ENCODE measurements around the gene CSTA.

CSTA gene

GRCh38 chr3:122382888-122383666 is 58.0 kb downstream of the CSTA start, which contains the start of gene MIX23:
Gene MIX23, minus strand, starts transcription at chr3:122383231. Its CDS starts 7 bp downstream, at chr3:122383224.
- DNase-seq (ENCODE audit: low read depth in 2 of 2), result peak; percentile 64 to 72

GRCh38 chr3:122383771-122384697 is 59.0 kb downstream of the CSTA start, which contains the start of gene FAM162A:
Gene FAM162A, plus strand, starts transcription at chr3:122384182. Its CDS starts 84 bp downstream, at chr3:122384266.
- DNase-seq (ENCODE audit: low read depth in 2 of 2), result peak; percentile 81 to 85

GRCh38 chr3:122387709-122388108 is 62.7 kb downstream of the CSTA start:
- DNase-seq (ENCODE audit: low read depth in 2 of 2), result no peak

- no peak for DNase-seq (ENCODE audit: low read depth in 2 of 2)
These were observed 64.1 kb downstream of the CSTA start for GRCh38 chr3:122389197-122389596.

GRCh38 chr3:122389892-122390291 is 64.8 kb downstream of the CSTA start:
- no peak for DNase-seq (ENCODE audit: low read depth in 2 of 2)

GRCh38 chr3:122390665-122391064 is 65.6 kb downstream of the CSTA start:
- no peak for DNase-seq (ENCODE audit: low read depth in 2 of 2)
